SK-N-DZ (cell line): ENCODE data around the gene IL31RA.

Experiments
- DNase-seq: peaks from one replicate; pipeline ENCODE4 v3.0.0-alpha.2; 2015; ENCODE audit warnings: low spot score

IL31RA gene

GRCh38 chr5:55900776-55901175 lies 49.6 kb downstream of the IL31RA start:
- no peak for DNase-seq

DNA sequence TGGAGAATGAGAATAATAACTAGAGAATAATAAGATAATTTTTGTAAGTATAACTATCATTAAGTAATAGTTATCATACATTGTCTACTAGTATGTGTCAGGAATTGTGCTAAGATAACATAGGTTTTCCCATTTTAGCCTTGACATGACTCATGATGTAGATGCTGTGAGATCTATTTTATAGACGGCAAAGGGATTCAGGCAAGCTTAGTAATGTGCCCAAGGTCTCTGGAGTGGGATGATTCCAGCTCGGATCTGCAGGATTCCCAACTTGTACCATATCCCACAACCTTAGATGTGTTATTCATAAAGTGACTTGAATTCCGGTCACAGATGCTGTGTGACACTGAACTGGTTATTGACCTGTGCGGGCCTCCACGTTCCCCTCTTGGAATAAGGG lies 51.5 kb downstream of the IL31RA start:
- no peak for DNase-seq

DNA sequence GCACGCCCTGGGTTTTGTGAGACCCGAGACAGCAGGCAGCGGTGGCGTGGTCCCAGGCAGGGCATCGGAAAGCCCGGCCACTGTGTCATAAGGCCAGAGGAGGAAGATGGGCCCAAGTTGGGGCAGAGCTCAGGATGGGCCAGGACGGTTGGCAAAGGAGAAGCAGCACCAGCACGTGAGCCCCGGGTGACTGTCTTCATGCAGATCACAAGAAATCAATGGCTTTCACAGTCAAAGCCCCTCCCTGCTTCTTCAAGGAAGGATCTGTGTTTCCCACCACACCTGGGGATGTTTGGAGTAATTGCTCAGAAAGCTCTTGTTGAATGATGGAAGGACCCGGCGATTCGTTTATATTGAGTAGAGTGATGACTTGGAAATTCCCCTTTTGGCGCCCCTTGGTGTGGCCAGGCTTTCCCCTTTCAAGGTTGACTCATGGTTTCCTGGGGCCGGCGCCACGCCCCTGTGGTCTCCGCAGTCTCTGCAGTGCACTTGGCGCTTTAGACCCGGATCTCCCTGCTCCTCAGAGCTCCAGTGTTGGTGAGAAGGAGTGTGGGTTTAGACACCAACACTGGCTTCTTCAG lies 52.1 kb downstream of the IL31RA start:
- no peak for DNase-seq

GRCh38 chr5:55904152-55904551 lies 53.0 kb downstream of the IL31RA start:
- DNase-seq, result no peak

GRCh38 chr5:55905251-55905650 lies 54.1 kb downstream of the IL31RA start:
- no peak for DNase-seq

DNA sequence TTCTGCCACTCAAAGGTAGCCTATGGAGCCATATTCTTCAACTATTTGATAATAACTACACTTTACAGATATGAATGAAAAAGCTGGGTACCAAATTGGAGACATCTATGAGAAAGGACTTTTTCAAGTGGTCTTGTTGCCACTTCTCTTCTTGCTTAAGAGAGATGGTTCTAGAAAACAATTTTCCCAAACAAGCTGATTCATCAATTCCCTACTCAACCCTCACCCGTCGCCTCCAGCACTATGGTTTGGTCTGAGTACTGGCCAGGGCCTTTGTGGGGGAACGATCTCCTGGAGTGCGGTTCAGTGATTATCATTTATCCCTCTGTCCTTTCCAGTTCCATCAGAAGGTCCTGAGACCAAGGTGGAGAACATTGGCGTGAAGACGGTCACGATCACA lies 56.8 kb downstream of the IL31RA start:
- DNase-seq, result no peak

- no peak for DNase-seq
These were observed 57.6 kb downstream of the IL31RA start for GRCh38 chr5:55908804-55909203.

GRCh38 chr5:55911784-55912653 lies 60.9 kb downstream of the IL31RA start:
- no peak for DNase-seq

GRCh38 chr5:55913466-55914413 lies 62.6 kb downstream of the IL31RA start:
- DNase-seq, result no peak

GRCh38 chr5:55914971-55915370 lies 63.8 kb downstream of the IL31RA start:
- no peak for DNase-seq

DNA sequence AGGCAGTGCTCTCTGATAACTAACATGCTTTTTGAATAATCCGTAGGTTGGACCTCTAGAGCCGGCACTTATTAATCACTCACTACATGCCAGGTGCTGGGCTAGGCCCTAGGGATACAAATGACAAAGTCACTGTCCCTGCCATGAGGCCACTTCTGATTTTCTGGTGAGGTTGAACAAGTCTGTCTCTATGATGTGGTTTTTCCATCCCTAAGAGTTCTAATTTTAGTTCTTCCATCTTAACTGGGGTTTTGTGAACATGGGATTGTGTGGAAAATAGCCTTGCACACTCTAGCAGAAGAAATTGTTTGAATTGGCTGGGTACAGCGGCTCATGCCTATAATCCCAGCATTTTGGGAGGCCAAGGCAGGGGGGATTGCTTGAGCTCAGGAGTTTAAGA lies 64.6 kb downstream of the IL31RA start:
- DNase-seq, result no peak

DNA sequence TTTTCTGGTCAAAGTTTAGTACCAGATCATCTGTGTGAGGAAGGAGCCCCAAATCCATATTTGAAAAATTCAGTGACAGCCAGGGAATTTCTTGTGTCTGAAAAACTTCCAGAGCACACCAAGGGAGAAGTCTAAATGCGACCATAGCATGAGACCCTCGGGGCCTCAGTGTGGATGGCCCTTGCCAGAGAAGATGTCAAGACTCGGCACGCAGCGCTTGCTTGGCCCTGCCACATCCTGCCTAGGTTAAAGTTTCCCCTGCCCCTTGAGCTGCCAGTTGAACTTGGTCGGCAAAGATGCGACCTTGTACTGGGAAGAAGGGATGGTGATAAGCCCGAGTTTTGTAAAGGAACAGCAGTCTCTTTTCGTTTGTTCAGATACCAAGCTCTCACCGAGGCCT lies 65.8 kb downstream of the IL31RA start:
- DNase-seq, result no peak

- no peak for DNase-seq
These were observed 66.4 kb downstream of the IL31RA start for GRCh38 chr5:55917402-55918086.

DNA sequence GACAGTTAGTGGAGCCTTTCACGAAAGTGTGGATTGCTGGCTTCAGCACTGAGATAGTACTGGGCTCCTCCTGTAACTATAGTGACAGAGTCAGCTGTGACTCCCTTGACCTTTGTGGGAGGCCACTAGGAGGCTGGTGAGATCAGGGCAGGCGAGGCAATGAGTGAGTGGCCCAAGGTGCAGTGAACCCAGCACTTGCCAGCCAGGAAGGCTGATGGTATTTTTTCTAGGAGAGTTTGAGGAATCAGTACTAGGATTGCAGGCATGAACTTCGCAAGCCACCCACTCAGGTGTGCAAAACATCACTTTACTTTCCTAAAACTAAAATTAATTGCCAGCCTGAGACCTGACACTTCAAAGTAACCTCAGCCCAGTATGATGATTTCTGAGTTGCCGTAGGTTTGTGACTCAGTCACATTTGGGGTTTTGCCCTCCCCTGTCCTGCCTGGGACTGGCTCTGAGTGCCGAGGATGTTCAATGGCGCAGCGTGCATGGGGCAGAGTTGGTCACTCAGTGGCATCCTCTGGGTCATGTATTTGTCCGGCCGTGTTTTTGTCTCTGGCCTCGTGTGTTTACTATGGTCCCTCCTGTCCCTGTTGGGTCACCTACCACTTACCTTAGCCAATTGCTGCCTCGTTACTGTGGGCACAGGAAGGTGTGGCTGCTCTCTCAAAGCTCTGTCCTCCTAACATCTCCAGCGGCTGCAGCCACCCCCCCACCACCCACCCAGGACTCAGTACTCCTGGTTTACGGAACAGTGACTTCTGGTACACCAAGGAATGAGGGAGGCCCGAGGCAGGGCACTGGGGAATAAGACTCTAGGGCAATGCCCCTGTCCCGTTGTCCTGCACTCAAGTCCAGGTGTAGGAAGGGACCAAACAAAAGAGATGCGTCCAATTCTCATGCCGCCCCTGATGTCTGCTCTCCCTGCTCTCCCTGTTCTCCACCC lies 67.2 kb downstream of the IL31RA start:
- DNase-seq, result no peak

- no peak for DNase-seq
These were observed 68.5 kb downstream of the IL31RA start for GRCh38 chr5:55919625-55920024.

GRCh38 chr5:55920784-55921183 lies 69.6 kb downstream of the IL31RA start:
- DNase-seq, result no peak

- no peak for DNase-seq
These were observed 70.5 kb downstream of the IL31RA start for GRCh38 chr5:55921617-55922016.

- no peak for DNase-seq
These were observed 72.1 kb downstream of the IL31RA start for GRCh38 chr5:55923177-55923771.

DNA sequence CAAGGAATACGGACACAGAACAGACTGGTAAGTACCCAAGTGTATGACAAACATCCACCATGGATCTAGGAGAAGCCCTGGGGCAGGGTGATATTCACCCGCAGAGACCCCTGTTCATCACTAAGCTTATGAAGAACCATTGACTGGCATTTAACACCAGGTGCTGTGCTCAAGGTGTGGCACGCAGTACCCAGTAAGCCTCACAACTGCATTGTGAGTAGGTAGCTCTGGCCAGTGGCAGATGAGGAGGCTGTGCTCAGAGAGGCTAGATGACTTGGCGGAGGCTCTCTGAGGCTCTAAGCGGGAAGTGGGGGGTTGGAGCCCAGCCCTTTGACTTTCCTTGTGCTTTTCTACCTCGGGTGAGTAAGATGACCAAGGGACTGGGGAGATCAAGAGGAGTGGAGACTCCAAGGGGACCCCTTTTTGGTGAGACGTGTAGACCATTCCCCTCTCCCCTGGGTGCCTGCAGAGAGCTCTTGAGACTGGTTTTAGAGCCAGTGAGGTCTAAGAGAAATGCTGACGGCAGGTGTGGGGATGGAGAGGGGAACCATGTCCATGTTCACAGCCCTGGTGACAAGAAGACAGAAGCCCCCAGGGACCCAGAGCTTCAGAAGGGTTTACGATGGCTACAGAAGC lies 72.8 kb downstream of the IL31RA start:
- DNase-seq, result no peak

DNA sequence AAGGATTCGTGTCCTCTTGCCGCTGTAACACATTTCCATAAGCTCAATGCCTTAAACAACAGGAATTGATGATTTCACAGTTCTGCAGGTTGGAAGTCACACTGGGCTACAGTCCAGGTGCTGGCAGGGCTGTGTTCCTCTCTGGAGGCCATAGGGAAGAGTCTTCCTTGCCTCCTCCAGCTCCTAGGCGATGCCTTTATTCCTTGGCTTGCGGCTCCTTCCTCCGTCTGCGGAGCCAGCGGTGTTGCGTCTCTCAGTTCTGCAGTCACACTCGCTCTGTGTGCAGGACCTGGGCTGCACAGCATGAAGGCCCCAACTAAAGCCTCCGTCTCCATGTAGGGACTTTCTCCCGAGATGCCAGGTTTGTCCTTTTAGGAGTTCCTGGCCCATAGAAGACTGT lies 73.6 kb downstream of the IL31RA start:
- DNase-seq, result no peak
